GM20000 (cell line): ENCODE data around the gene TMPRSS12.
"Not testable (repeated sequence)": the region's sequence is repeated elsewhere in the genome, so short reads cannot be mapped to it uniquely, and the experiment has no call there.

ENCODE experiments used
- DNase-seq: peaks from one replicate; pipeline ENCODE4 v3.0.0; 2012; ENCODE audit warnings: low spot score
- CTCF ChIP-seq: IDR thresholded peaks from 2 replicates; pipeline ENCODE4 v1.5.1; 2012; ENCODE audit warnings: mild to moderate bottlenecking, control low read depth; ENCODE audit errors: extremely low read depth, missing control alignments

TMPRSS12 gene

GRCh38 chr12:50925342-50925651 lies 82.6 kb downstream of the TMPRSS12 start:
- TF ChIP-seq CTCF = no peak
- DNase-seq = no peak

- TF ChIP-seq CTCF = no peak
- no peak for DNase-seq
Measured at GRCh38 chr12:50925920-50926319, 83.2 kb downstream of the TMPRSS12 start.

GRCh38 chr12:50926415-50926814 lies 83.7 kb downstream of the TMPRSS12 start:
- no peak for DNase-seq
- no peak for TF ChIP-seq CTCF

DNA sequence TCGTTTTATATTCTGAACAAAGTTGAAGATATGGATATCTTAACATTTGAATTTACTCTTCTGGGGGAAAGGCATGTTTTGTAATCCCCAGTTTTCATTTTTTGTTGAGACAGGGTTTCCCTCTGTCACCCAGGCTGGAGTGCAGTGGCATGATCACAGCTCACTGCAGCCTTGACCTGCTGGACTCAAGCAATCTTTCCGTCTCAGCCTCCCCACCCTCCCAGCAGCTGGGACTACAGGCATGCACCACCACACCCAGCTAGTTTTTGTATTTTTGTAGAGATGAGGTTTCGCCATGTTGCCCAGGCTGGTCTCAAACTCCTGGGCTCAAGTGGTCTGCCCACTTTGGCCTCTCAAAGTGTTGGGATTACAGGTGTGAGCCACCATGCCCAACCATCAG lies 84.2 kb downstream of the TMPRSS12 start:
- not testable (repeated sequence) for DNase-seq

DNA sequence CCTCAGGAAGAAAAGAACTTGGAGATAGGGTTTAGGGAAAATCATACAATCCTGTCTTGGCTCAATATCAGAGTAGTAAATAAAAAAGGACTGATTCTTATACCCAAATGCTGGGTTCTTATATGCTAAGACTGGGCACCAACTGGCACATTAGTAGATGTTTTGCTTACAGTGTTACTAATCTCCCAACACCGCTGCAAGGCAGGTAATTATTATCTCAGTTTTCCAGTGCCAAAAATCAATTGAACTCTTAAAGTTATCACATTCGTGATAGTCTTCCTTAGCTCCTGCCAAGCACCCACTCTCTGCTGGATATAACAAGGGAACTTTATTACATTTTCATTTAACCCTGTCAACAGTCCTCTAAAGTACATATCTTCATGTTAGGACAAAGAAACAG lies 84.6 kb downstream of the TMPRSS12 start:
- no peak for TF ChIP-seq CTCF
- DNase-seq = no peak

DNA sequence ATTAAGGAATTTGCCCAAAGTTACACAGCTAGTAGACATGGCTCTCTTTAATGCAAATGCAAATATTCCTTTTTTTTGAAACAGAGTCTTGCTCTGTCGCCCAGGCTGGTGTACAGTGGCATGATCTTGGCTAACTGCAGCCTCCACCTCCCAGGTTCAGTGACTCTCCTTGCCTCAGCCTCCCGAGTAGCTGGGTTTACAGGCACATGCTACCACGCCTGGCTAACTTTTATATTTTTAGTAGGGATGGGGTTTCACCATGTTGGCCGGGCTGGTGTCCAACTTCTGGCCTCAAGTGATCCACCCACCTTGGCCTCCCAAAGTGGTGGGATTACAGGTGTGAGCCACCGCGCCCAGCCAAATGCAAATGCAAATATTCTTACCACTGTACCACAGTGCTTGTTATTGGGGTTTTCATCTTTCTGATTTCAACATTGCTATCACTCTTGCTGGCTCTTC lies 85.1 kb downstream of the TMPRSS12 start:
- no peak for DNase-seq
- TF ChIP-seq CTCF = no peak

DNA sequence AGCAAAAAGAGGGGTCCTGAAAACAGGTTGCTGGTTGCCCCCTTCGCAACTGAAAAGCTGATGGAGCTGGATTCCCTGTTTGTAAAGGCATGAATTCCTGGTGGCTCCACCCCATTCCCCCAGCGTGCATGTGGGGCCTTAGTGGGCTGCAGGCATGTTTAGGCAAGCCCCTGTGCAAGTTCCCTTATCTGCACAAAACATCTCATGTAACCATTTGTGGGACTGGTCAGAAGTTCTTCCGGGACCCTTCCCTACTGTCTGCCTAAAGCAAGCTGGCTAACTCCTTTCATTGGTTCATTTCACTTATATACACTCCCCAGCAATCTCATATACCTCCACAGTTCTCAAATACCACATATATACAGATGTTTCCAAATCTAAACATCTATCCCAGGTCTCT lies 85.7 kb downstream of the TMPRSS12 start:
- no peak for TF ChIP-seq CTCF
- no peak for DNase-seq

GRCh38 chr12:50929831-50930230 lies 87.1 kb downstream of the TMPRSS12 start:
- no peak for DNase-seq
- TF ChIP-seq CTCF = no peak

- not testable (repeated sequence) for DNase-seq
Measured at GRCh38 chr12:50930477-50930876, 87.8 kb downstream of the TMPRSS12 start.
